Measurements from ENCODE around the gene CCDC93. TPM values are rescaled to one million over a fixed set of nuclear protein-coding genes. Genes with fewer than 3 reads are reported as not detected.

Gene CCDC93
- total RNA-seq, 1 experiment from 2014 or later: 18.7 TPM

- no TSS peak for BruUV-seq (replicated peaks)
- no peak for DNase-seq (ENCODE audit: low read depth, low spot score)
- no peak overlapping the region for H3K9ac ChIP-seq (ENCODE audit: low read length)
- no peak for TF ChIP-seq SRF (IDR thresholded peaks at IDR 0.05; ENCODE audit: low read depth)
- TF ChIP-seq SIN3A (IDR thresholded peaks at IDR 0.05; ENCODE audit: low read depth): no peak
- TF ChIP-seq ZNF274 (IDR thresholded peaks at IDR 0.05; ENCODE audit: low read depth, low read length): no peak
- no peak for TF ChIP-seq CTCF (IDR thresholded peaks at IDR 0.05 in 2 of 3, conservative IDR thresholded peaks at IDR 0.05 in 1 of 3; ENCODE audit: borderline replicate concordance in 1 of 3, insufficient read depth in 1 of 3, low read depth in 2 of 3, low read length in 2 of 3)
- no peak for TF ChIP-seq ELF1 (IDR thresholded peaks at IDR 0.05; ENCODE audit: borderline replicate concordance, low read depth)
- no peak for TF ChIP-seq TCF7L2 (IDR thresholded peaks at IDR 0.05; ENCODE audit: borderline replicate concordance, extremely low read depth, insufficient read depth, insufficient read length)
- TF ChIP-seq FOSL1 (IDR thresholded peaks at IDR 0.05; ENCODE audit: low read depth): no peak
- no peak for TF ChIP-seq EGR1 (IDR thresholded peaks at IDR 0.05; ENCODE audit: low read depth)
- TF ChIP-seq RAD21 (IDR thresholded peaks at IDR 0.05; ENCODE audit: low read depth): no peak
- TF ChIP-seq POLR2A (IDR thresholded peaks at IDR 0.05; ENCODE audit: borderline replicate concordance, extremely low read depth, insufficient read depth, insufficient read length): no peak
- TF ChIP-seq SP1 (IDR thresholded peaks at IDR 0.05; ENCODE audit: low read depth): no peak
- TF ChIP-seq EZH2 (IDR thresholded peaks at IDR 0.05): no peak
- TF ChIP-seq CBX3 (IDR thresholded peaks at IDR 0.05; ENCODE audit: low read depth): no peak
- no peak for TF ChIP-seq JUND (IDR thresholded peaks at IDR 0.05)
- TF ChIP-seq POLR2AphosphoS5 (IDR thresholded peaks at IDR 0.05; ENCODE audit: low read depth, low read length): no peak
- TF ChIP-seq, protein P1, sequence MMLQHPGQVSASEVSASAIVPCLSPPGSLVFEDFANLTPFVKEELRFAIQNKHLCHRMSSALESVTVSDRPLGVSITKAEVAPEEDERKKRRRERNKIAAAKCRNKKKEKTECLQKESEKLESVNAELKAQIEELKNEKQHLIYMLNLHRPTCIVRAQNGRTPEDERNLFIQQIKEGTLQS (IDR thresholded peaks at IDR 0.05): no peak
- TF ChIP-seq, protein P2, sequence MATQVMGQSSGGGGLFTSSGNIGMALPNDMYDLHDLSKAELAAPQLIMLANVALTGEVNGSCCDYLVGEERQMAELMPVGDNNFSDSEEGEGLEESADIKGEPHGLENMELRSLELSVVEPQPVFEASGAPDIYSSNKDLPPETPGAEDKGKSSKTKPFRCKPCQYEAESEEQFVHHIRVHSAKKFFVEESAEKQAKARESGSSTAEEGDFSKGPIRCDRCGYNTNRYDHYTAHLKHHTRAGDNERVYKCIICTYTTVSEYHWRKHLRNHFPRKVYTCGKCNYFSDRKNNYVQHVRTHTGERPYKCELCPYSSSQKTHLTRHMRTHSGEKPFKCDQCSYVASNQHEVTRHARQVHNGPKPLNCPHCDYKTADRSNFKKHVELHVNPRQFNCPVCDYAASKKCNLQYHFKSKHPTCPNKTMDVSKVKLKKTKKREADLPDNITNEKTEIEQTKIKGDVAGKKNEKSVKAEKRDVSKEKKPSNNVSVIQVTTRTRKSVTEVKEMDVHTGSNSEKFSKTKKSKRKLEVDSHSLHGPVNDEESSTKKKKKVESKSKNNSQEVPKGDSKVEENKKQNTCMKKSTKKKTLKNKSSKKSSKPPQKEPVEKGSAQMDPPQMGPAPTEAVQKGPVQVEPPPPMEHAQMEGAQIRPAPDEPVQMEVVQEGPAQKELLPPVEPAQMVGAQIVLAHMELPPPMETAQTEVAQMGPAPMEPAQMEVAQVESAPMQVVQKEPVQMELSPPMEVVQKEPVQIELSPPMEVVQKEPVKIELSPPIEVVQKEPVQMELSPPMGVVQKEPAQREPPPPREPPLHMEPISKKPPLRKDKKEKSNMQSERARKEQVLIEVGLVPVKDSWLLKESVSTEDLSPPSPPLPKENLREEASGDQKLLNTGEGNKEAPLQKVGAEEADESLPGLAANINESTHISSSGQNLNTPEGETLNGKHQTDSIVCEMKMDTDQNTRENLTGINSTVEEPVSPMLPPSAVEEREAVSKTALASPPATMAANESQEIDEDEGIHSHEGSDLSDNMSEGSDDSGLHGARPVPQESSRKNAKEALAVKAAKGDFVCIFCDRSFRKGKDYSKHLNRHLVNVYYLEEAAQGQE (IDR thresholded peaks at IDR 0.05; ENCODE audit: low read depth): no peak
- ChIA-PET POLR2A (no interaction called here), RAD21 (ENCODE audit: low non-redundant PET in 1 of 2, low total read pairs in 2 of 2, uncharacterized antibody in 2 of 2, unreplicated experiment in 2 of 2) (no interaction called here), CTCF (no interaction called here)
- H3K36me3 ChIP-seq (ENCODE audit: control insufficient read depth in 1 of 2, insufficient read depth in 2 of 2, low read length in 2 of 2): peaks cover 20 to 25% of the 10 kb centered on the region in 2 experiments; a peak in 2 of 4 replicates
- H3K4me3 ChIP-seq (replicated peaks in 1 of 2; ENCODE audit: low read depth in 1 of 2, low read length in 2 of 2): no peak overlapping the region
- H3K9me3 ChIP-seq (ENCODE audit: control insufficient read depth in 1 of 2, insufficient read depth in 1 of 2, low read depth in 1 of 2, low read length in 2 of 2): no peaks in the 10 kb centered on the region
- H3K4me1 ChIP-seq (ENCODE audit: control insufficient read depth in 1 of 2, insufficient read depth in 2 of 2, low read length in 2 of 2): no peaks in the 10 kb centered on the region
- H3K4me2 ChIP-seq (ENCODE audit: low read length): no peak overlapping the region
- ATAC-seq: no peak
- no peaks in the 10 kb centered on the region for H3K9me2 ChIP-seq (ENCODE audit: insufficient read depth)
- H4K20me1 ChIP-seq (ENCODE audit: insufficient read depth): no peaks in the 10 kb centered on the region
- H3K27me3 ChIP-seq (ENCODE audit: insufficient read depth, low read length): no peaks in the 10 kb centered on the region
- H3K27ac ChIP-seq (ENCODE audit: low read depth, low read length): no peak overlapping the region
- peaks cover 36% of the 10 kb centered on the region for H3K79me2 ChIP-seq (ENCODE audit: insufficient read depth, low read length)
- intact Hi-C loops (cut with micrococcal nuclease): no loop called here
- H2AFZ ChIP-seq (ENCODE audit: low read depth, low read length, poor library complexity, severe bottlenecking): no peak overlapping the region
Measured at GRCh38 chr2:118006861-118007260, 7.0 kb downstream of the CCDC93 start.
